GM18870 (cell line): ENCODE results near the gene MAP4K3.

ENCODE experiments used
- ATAC-seq: cut with Tn5 transposase; IDR thresholded peaks from one replicate; pipeline ENCODE4 v1.9.1; 2021; ENCODE audit warnings: moderate library complexity; ENCODE audit not compliant: unreplicated experiment

MAP4K3 gene

DNA sequence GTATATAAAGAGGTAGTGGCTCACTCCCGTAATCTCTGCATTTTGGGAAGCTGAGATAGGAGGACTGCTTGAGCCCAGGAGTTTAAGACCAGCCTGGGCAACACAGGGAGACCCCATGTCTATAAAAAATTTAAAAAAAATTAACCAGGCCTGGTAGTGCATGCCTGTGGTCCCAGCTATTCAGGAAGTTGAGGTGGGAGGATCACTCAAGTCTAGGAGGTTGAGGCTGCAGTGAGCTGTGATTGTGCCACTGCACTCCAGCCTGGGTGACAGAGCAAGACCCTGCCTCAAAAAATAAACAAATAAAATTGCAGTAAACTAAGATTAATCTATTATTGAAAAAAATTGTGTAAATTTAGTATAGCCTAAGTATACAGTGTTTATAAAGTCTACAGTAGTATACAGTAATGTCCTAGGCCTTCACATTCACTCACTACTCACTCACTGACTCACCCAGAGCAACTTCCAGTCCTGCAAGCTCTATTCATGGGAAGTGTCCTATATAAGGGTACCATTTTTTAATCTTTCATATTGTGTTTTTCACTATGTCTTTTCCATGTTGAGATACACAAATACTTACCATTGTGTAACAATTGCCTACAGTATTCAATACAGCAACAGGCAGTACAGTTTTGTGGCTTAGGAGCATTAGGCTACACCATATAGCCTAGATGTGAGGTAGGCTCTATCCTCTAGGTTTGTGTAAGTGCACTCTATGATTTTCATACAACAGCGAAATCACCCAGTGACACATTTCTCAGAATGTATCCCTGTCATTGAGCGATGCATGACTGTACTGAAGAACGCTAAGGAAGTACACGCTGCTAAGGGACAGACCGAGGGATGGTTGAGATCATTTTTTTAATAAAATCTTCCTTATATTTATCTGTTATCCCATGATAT lies 10.4 kb upstream of the MAP4K3 start:
- no peak for ATAC-seq

DNA sequence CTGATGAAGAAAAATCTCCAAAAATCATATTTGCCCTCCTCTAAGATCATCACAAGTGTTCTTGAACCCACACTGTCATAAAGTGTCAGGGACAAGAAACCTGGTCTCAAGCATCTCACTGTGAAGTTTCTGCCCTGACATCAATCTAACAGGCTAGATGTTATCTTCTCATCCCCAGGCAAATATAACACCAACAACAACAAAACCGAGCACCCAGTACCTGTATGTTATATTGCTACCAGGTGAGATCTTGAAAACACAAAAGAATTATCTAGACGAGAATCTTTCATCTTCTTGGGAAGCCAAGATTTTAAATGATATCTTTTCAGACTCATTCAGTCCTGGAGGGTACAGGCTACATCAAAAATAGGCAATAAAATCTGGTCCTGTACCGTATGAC lies 8.8 kb upstream of the MAP4K3 start:
- no peak for ATAC-seq

DNA sequence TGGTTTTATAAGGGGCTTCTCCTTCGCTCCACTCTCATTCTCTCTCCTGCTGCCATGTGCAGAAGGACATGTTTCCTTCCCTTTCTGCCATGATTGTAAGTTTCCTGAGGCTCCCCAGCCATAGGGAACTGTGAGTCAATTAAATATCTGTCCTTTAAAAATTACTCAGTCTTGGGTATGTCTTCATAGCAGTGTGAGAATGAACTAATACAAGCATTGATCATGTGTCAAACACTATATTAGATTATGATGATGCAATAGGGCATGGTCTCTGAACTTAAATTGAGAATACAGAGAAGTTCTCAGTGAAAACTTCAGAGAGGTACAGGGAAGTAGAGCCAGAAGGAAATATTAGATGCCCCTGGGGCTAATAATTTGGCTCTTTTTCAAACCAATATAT lies 5.9 kb upstream of the MAP4K3 start:
- ATAC-seq = no peak

DNA sequence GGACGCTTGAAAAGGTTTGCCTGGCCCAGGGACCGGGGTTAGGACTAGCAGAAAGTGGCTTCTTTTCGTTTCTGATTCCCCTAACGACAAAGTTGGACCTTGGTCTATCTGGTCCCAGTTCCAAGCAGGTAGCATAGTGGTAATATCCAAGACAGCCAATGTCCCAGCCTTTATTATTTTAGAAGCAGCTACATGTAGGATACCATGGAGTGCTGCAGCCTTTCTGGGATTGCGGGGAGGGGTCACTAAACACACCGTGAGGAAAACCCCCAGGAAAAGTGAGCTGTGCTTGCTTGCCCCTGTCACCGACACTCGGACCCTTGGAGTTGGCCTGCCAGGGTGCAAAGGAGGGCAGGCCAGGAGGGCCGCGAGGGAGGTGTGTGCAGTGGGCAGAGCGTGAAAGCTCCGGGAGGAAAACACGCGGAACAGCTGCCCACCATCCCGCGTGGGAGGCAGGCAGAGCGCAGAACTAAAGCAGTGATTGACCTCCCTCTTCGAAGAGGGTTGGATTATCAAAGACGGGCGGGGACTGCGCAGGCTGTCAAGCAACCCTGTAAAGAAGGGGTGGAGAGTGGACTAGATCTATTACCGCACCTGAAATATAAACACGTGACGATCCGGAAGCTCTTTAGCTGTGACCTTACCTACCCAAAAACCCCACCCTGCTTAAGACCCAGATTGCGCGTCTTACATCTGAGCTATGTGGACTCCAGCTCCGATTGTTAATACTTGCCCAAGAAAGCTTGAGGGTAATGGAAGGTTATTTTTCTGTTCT lies 624 bp upstream of the MAP4K3 start:
- peak; percentile 67 for ATAC-seq

DNA sequence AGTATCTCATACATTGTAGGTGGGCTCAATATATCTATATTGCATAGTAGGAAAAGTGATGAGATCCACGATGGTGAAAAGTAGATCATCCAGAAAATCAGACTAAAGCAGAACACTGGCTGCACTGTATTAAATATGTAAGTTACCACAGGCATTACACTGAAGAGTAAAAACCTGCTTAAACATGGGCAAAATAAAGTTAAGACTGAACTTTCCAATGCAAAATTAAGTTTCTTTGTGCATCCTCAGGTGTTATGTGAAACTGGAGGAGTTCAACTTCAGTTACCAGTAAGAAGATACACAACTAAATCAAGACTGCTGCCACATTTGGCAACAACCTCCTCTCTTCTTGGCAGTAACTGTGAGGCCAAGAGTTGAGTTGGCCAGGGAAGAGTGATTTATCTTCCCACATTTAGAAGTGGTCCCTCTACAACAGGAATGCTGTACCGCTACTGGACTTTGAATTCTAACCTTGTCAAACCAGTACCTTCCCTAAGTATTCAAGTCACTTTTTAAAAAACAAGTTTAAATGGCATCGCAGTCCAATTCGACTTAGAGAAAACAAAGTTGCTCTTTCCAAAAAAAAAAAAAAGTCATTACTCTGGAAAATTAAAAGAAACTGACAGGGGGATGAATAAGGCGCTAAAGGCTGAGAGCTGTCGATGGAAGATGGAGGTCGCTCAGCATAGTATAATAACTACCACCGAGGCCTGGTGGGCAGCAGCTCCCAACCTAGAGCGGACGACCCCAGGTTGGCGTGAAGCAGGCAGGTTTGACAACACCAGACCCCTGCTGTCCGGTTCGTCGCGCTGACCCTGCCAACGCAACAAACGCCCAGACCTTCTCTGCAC lies 1.1 kb downstream of the MAP4K3 start:
- no peak for ATAC-seq

DNA sequence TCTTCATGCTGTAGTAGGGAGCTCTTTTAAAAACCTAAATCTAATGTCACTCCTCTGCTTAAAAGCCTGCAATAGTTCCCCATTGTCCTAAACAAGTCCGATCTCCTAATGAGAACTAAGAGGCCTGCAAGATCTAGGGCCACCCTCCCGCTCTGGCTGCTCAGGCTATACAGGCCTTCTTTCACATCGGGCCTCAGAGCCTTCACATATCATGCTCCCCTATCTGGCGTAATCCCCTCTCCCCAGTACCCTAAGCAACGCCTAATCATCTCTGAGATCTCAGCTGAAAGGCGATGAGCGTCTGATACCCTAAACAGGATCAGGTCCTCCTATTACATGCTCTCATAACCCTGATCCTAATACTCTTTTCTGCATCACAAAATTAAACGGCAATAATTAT lies 1.9 kb downstream of the MAP4K3 start:
- no peak for ATAC-seq

DNA sequence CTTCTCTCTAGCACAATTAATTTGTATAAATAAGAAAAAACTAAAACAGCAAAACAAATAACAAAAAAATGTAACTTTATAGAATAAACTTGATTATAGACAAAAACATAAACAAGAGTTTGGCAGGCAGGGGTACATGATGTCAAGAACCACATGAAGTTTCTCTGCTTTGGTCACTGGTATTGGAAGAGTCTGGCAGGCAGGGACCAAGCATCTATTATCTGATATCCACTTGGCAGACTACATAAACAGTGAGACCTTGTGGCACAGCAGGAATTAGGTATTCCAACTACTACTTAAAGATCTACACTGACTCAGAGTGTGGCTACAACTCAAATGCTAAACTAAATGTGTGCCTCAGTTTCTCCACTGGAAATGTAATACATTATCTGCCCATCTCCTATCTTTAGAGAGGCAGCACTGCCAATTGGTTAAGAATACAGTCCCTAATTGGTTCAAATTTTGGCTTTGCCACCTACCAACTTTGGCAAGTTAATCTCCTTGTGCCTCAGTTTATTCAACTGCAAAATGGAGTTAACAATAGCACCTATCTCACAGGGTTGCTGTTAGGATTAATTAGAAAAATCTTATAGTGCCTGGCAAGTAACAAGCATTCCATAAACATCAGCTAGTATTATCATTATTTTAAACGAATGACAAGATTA lies 2.7 kb downstream of the MAP4K3 start:
- ATAC-seq = no peak

DNA sequence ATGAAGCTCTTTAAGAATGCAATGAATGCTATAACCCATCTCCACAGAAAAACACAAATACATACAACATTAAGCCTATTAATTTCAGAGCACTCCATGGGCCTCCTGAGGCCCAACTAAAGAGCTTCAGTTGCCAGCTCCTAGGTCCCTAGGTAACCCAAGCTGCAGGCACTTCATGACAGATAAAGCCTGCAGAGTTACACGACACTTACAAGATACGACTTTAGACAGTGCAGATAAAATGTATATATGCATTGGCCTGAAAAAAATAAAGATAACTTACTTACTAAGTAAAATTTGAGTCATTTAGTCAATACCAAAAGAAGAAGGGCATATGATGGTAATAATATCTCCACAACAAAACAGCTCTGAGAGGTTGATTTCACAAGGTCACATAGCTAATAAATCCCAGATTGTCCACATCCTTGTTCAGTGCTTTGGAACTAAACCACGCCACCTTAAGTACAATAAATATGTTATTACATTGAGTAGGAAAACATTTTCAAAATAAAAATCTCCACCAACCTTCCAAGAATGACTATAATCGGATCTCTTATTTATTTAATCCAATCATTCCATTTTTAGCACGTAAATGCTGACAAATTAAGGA lies 3.4 kb downstream of the MAP4K3 start:
- no peak for ATAC-seq

DNA sequence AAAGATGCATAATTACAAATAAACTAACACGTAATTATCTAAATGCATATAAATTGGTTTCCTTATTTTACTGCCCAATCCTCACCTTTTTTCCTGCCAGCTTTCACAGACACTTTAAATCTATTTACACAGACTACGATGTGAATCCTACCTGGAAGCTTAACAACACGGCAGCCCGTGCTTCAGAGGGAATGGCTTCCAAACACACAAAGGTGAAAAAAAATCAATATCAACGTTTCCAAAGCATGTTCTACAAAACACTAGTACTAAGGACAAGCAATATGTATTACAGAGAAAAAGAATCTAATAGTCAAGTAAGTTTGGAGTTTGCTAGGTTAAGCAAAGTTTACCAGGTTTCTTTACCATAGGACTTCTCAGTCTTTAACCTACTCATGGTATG lies 4.4 kb downstream of the MAP4K3 start:
- no peak for ATAC-seq

DNA sequence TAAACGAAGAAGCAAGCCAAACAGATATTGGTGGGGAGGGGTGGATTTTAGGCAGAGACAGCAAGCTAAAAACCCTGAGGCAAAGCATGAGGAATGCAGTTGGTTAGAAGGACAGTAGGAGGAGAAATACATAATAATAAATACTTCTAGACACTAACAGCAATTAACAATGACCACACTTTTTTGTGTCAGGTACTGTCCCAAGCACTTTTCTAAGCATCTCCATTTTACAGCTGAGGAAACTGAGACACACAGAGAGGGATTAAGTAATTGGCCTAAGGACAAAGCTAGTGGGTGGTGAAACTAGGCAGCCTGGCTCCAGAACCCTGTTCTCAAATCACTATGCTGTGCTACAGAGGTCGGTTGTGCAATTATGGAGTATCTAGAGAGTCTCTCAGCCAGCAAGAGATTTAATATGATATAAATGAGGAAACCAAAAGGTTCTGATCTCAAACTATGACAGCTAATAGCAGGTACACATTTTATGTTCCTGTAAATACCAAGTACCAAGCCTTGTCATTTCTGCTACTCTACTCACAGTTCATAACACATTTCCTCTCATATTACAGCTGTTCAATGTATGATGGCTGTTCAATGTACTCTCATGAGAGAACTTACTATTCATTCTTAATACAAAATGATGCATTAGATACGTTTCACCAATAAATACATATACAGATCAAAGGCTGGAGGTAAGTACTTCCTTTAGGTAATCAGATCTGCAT lies 5.3 kb downstream of the MAP4K3 start:
- no peak for ATAC-seq

DNA sequence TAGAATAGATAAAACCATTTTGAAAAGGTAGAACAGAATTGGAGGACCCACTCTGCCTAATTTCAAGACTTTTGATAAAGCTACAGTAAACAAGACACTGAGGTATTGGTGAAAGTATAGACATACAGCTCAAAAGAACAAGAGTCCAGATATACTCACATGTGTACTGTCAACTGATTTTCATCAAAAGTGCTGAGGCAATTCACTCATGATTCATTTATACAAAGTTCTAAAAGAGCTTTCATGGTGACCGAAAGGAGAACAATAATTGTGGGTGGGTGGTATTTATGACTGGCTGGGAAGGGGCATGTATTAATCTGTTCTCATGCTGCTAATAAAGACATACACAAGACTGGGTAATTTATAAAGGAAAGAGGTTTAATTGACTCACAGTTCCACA lies 7.3 kb downstream of the MAP4K3 start:
- no peak for ATAC-seq

DNA sequence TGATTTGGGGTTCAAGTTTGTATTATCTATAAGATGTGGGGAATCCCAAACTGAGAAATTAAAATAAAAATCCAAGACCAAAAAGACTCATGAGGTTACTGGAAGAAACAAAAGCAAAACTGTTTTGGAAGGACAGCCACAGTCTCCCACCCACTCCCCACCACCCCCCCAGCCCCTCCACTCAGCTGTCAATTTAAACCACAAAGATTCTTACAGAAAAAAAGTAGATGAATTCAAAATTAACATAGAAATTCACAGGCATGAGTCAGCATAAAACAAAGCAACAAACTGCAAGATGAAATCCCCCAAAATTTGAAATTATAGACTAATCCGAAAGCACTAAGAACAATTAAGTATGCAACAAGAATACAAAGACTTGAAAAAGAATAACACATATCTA lies 12.1 kb downstream of the MAP4K3 start:
- ATAC-seq = no peak

DNA sequence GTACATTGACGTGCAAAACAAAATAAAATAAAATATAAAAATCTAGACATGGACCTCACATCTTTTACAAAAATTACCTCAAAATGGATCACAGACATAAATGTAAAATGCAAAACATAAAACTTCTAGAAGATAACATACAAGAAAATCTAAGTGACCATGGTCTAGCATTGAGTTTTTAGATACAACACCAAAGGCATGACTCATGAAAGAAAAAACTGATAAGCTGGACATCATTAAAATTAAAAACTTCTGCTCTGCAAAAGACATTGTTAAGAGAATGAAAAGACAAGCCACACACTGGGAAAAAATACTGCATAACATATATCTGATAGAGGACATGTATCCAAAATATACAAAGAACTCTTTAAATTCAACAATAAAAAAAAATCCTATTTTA lies 14.4 kb downstream of the MAP4K3 start:
- ATAC-seq = no peak

DNA sequence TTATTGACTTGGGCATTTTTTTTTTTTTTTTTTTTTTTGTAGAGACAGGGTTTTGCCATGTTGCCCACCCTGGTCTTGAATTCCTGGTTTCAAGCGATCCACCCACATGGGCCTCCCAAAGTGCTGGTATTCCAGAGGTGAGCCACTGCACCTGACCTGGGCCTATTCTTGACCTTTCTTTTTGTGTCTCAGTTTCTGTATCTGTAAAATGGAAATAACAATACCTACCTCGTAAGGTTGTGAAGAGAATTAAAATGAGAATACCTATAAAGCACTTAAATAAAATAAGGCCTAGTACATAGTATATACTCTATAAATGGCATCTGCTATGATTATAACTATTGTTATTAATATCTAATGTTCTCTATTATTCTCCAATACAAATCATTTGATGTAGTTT lies 15.7 kb downstream of the MAP4K3 start:
- ATAC-seq = no peak

DNA sequence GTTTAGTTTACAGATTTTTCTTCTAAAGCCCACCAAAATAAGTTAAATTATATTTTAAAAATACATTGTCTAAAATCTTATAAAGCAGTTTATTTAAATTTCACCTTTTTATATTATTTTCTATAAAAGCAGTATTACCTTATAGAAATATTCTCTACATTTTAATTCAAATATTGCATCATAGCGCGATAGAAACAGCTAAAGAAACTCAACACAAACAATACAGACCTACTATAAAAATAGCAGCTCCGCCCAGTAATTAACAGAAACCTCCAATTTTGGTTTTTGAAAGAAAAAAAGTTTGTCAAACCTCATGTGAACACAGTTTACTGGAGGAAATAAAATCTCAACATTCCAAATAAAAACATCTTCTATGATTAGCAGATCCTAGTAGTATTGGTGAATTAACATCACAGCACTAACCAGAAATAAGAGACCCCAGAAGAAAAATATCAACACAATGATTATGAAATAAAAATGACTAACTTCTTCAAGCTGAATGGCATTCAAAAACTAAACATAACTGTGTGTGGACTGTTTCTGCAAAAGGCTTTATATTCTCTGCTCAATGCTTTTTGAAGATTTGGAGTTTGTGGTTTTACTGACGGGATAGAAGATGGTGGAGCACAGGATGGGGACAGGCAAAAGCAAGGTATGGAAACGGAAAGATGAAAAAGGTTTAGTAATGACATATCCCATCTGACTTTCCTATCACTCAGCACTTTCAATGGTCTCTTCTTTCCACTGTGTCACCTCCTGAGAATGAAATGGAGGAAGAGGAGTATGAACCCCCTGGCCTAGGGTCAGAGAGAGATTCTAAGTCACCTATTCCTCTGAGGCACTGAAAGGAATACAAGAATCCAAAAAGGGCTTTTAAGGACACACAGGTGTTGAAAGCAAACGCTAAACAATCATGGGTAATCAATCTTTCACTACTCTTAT lies 17.5 kb downstream of the MAP4K3 start:
- no peak for ATAC-seq

DNA sequence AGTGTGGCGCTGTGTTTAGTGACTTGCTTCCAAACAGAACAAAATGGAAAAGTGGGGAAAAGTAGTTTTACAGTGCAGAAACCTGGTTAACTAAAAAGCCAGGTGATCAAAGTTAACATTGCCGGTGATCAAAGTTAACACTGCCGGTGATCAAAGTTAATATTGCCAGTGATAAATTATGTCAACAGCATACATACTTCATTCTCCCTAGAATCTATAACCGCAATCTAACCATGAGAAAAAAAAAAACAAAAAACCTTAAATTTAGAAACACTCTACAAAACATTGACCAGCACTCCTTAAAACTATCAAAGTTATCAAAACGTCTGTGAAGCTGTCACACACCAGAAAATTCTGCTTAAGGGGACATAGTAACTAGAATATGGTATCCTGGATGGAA lies 18.6 kb downstream of the MAP4K3 start:
- no peak for ATAC-seq

DNA sequence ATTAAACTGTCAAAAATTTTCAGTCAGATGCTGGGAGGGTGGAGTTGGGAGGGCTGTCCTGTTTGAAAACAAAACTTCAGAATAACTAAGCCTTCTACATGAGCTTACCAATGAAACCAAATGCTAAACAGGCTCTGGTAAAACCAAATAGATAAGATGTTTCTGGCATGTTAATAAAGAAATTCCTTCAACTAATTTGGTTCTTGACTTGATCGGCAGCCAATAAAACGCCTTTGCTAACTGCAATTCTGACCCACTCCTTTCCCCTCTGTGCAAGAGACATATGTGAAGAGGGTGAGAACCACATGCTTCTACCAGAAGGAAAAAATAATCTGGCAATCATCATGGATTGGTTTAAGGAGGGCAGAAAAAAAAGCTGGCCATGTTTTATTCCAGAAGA lies 20.9 kb downstream of the MAP4K3 start:
- ATAC-seq = no peak

DNA sequence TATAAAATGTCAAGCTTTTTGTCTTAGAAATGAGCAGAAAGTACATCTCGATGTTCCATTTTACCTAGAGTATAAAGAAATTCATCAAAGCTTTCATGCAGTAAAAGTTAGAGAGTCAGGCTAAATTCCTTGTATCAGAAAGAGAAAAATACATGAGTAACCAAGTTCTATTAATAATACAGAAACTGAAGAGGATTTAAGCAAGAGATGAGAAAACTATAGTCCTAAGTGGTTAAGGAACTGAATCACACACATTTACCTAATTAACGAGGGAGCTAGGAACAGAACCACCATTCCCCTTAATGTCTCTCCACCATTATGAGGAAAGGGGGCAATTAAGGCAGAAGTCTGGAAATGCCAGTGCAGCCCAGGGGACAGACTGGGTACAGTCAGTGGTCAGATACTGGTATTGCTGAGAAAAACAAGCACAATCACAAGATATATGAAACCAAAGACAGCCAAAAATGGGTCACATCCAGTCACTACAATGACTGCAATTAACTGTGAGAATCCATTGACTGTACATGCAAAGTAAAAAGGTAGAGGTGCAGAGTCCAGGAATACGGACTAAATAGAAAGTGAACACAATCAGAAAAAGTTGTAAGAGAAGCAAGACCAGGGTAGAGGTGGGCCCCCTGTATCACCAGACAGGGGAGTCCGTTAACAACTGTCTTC lies 23.9 kb downstream of the MAP4K3 start:
- ATAC-seq = no peak
